Epithelial cell of proximal tubule (primary cell): ENCODE data around the gene SF3B1. TPM values are rescaled to one million over a fixed set of nuclear protein-coding genes. Genes with fewer than 3 reads are reported as not detected.
A peak's percentile ranks its signal among the peaks of the same experiment; 100 is the strongest.

Experiments
- DNase-seq: peaks from one replicate; pipeline ENCODE4 v3.0.0-alpha.2; 2011; ENCODE audit warnings: low read depth
- H3K4me3 ChIP-seq: 2 replicates; pipeline ENCODE4 v1.5.1; 2011; ENCODE audit warnings: low read depth, mild to moderate bottlenecking, low read length
- total RNA-seq: library from RNA; depleted of rRNA; stranded (reverse); fragments of >200 nt; gene quantifications from 2 replicates; pipeline ENCODE4 v1.2.3, GENCODE V29; 2015
- TF ChIP-seq, protein P1 (sequence below): conservative IDR thresholded peaks from 2 replicates; pipeline ENCODE4 v1.5.1; 2012; ENCODE audit warnings: low read depth, mild to moderate bottlenecking, low read length

The SF3B1 gene
- total RNA-seq, 1 donor from 2014 or later: 135 TPM

GRCh38 chr2:197368412-197368811, 66.4 kb downstream of the SF3B1 start:
- DNase-seq: no peak
- no peak overlapping the region for H3K4me3 ChIP-seq
- TF ChIP-seq, protein P1, sequence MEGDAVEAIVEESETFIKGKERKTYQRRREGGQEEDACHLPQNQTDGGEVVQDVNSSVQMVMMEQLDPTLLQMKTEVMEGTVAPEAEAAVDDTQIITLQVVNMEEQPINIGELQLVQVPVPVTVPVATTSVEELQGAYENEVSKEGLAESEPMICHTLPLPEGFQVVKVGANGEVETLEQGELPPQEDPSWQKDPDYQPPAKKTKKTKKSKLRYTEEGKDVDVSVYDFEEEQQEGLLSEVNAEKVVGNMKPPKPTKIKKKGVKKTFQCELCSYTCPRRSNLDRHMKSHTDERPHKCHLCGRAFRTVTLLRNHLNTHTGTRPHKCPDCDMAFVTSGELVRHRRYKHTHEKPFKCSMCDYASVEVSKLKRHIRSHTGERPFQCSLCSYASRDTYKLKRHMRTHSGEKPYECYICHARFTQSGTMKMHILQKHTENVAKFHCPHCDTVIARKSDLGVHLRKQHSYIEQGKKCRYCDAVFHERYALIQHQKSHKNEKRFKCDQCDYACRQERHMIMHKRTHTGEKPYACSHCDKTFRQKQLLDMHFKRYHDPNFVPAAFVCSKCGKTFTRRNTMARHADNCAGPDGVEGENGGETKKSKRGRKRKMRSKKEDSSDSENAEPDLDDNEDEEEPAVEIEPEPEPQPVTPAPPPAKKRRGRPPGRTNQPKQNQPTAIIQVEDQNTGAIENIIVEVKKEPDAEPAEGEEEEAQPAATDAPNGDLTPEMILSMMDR: no peak

- no peak for DNase-seq
- TF ChIP-seq, protein P1: no peak
- H3K4me3 ChIP-seq: no peak overlapping the region
Observed at GRCh38 chr2:197363998-197364397, 70.8 kb downstream of the SF3B1 start.

DNA sequence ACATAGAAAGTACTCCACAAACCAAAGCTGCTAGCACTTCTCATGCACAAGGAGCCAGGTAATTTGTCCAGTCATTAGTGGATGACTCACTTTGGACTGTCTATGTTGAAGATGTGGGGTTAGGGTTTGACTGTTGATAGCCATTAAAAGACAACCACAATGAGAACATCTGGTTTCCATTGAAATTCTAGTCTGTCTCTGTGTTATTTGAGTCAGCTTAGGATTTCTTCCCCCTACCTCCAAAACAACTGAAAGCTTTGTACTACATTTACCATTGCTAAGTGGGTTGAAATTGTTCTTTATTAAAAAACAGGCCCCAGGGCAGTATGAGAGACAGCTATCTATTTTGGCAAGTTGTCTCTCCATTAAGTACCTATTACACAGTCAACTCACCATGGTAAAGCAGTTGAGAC, 74.1 kb downstream of the SF3B1 start:
- TF ChIP-seq, protein P1: no peak
- no peak for DNase-seq
- no peak overlapping the region for H3K4me3 ChIP-seq

GRCh38 chr2:197359859-197360258, 75.0 kb downstream of the SF3B1 start:
- DNase-seq: no peak
- TF ChIP-seq, protein P1: peak; percentile 41
- H3K4me3 ChIP-seq: no peak overlapping the region

DNA sequence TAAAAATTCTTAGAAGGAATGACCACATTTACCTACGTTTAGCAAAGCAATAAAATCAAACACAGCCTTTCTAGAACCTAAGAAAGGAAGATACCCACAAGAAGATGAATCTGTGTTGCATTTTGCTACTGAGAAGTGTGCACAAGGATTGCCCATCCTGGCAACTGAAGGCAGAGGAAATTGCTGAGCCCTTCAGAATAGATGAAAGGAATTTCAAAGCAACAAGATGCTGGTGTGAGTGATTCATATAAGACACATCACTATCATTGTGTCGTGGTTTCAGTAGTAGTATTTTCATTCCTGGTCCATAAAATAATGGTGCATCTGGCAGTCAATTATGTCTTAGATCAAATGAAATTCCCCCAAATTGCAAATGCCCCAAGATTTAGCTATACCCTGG, 75.9 kb downstream of the SF3B1 start:
- DNase-seq: no peak
- TF ChIP-seq, protein P1: no peak
- no peak overlapping the region for H3K4me3 ChIP-seq

- no peak overlapping the region for H3K4me3 ChIP-seq
- DNase-seq: no peak
- TF ChIP-seq, protein P1: no peak
Observed at GRCh38 chr2:197357986-197358385, 76.8 kb downstream of the SF3B1 start.

DNA sequence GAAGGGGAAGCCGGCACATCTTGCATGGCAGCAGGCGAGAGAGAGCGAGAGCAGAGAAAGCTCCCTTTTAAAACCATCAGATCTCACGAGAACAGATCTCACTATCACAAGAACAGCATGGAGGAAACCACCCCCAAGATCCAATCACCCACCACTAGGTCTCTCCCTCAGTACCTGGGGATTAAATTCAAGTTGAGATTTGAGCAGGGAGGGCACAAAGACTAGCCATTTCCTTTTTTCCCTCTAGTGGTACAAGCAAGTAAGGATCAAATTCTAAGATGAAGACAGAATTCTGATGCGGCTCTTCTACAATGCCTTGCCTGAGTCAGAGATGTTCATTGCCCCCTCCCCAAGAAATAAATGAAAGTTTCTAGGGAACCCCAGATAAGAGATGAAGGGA, 78.7 kb downstream of the SF3B1 start:
- H3K4me3 ChIP-seq: no peak overlapping the region
- no peak for DNase-seq
- TF ChIP-seq, protein P1: peak; percentile 48
